Caki2 (cell line): ENCODE results near the gene ANP32A. TPM values are rescaled to one million over a fixed set of nuclear protein-coding genes. Genes with fewer than 3 reads are reported as not detected.
"Not testable (repeated sequence)": the region's sequence is repeated elsewhere in the genome, so short reads cannot be mapped to it uniquely, and the experiment has no call there.

ENCODE experiments used
- DNase-seq: peaks from one replicate; pipeline ENCODE4 v3.0.0-alpha.2; 2015; ENCODE audit warnings: low read depth
- in situ Hi-C: cut with HindIII; loops from 2 replicates; pipeline ENCODE4 v1.10.0; 2016; ENCODE audit warnings: low sequenced_read_pairs, low pct_unique_long_range_greater_than_20kb, mixed read lengths
- total RNA-seq: library from RNA; depleted of rRNA; stranded (reverse); fragments of >200 nt; shearing (Covaris generic); gene quantifications from 2 replicates; pipeline ENCODE4 v1.2.3, GENCODE V29; 2014; ENCODE audit warnings: low replicate concordance; rRNA removed

ANP32A gene
- total RNA-seq = 27.1 and 53.8 TPM in 2 replicates

GRCh38 chr15:68820295-68821189 is at the start of gene ANP32A:
ANP32A (minus strand) TSS chr15:68820895; CDS start chr15:68820751, 144 bp downstream.
- in situ Hi-C loops = no loop called here
- peak; percentile 96 for DNase-seq

GRCh38 chr15:68868296-68868695 is 47.6 kb upstream of the ANP32A start:
- DNase-seq = no peak
- in situ Hi-C loops = no loop called here

DNA sequence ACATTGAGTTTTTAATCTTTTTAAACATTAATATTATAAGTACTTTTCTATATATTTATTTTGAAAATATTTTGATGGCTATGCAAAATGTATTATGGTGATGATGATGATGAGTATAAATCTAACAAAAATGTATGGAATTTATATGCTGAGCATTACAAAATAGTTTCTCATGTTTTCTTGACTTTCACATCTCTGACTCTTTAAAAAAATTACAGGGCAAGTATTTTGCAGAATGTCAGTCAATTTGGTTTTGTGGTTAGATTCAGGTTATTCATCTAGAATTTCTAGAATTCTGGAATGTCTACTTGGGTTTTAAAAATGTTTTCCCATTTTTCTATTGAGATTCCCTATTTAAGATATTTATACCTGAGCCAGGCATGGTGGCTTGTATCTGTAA is 41.7 kb upstream of the ANP32A start:
- DNase-seq = no peak
- in situ Hi-C loops = no loop called here

DNA sequence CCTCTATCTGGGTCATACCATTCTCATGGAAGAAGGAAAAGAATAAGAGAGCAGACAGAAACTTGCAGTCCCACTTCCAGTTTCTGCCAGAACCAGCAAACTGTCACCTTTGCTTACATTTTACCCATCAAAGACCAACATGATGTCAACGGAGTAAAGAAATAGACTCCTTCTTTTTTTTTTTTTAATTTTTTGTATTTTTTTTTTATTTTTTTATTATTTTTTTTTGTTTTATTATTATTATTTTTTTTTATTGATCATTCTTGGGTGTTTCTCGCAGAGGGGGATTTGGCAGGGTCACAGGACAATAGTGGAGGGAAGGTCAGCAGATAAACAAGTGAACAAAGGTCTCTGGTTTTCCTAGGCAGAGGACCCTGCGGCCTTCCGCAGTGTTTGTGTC is 38.0 kb upstream of the ANP32A start:
- DNase-seq, in situ Hi-C loops: not testable (repeated sequence)

DNA sequence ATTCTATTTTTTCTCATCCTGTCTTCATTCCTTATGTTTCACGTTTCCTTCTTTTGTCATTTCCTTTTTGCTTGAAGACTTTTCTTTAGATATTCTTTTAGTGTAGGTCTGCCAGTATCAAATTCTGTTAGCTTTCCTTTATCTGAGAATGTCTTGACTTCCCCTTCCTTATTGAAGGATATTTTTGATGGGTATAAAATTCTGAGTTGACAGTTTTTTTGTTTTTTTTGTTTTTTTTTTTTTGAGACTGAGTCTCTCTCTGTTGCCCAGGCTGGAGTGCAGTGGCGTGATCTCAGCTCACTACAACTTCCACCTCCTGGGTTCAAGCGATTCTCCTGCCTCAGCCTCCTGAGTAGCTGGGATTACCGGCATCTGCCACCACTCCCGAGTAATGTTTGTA is 36.7 kb upstream of the ANP32A start:
- DNase-seq, in situ Hi-C loops: not testable (repeated sequence)

GRCh38 chr15:68852461-68852860 is 31.8 kb upstream of the ANP32A start:
- no peak for DNase-seq
- in situ Hi-C loops = no loop called here

DNA sequence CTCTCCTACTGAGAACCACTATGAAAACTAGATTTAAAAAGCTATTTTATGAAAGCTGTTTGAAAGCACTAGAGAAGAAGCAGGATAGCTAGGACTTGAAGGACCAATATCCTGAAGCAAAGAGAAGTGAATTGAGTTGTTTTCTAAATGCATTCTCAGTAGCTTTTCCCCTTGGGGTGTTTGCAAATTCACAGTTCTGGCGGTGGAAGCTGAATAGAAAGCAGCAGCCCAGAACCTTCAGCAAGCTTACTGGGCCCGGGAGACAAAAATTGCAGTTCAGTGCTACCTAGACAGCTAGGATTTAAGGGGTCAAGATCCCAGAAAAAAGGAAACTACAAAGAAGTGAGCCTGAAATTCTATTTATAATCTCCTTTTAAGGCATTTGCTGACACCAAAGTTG is 31.3 kb upstream of the ANP32A start:
- DNase-seq = no peak
- in situ Hi-C loops = no loop called here

DNA sequence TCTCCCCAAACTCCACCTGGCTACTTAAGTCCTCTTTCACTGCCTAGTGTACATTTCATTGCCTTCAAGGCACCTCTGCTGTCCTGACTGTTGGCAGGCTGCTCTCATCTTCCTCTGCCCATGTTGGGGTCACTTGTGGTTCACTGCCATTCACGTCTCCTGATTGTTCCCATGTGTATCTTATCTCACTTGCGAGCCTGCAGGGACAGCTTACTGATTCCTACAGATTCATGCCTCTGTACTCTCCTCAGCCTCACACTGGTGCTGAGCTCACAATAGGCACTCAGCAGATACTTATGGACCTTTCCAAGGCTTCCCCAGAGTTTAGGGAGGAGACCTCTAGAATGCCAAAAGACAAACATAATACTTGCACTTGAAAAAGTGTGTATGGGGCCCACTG is 28.8 kb upstream of the ANP32A start:
- in situ Hi-C loops = no loop called here
- no peak for DNase-seq

DNA sequence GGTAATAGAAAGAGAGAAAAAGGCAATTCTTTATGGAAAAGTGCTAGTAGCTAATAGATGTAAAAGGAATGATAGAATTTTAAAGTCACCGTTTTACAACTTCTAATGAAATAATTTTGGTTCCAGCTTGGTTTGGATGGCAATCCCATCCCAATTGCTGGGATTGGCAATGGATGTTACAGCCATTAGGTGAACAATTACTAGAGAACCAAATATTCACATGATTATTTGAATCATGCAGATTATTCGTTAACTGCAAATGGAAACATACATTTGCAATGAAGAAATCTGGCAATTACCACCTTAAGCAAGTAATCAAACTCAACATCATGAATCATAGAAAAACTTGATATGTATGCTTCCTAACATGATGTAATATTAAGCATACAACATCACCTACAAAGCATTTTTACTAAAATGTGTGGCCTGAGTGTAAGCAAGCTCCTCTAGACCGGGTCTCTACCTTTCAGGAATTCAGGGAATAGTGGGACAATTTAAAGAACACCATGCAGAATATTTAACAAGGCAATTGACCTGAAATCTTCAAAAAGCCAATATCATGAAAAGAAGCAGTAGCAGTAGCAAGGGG is 26.2 kb upstream of the ANP32A start:
- in situ Hi-C loops = no loop called here

DNA sequence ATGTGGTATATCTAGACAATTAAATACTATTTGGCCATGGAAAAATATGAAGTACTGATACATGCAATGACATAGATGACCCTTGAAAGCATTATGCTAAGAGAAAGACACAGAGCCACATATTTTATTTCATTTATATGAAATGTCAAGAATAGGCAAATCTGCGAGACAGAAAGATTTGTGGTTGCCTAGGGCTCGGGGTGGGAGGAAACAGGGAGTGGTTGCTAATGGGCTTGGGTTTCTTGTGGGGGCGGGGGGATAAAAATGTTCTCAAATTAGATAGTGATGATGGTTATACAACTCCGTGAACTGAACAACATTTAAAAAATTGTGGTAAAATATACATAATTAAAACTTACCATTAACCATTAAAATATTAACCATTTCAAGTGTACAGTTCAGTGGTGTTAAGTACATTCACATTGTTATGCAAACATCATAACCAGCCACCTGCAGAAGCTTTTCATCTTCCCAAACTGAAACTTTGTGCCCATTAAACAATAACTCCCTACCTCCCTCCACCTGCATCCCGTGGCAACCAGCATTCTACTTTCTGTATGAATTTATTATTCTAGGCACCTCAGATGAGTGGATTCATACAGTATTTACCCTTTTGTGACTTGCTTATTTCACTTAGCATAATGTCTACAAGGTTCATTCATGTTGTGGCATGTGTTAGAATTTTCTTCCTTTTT is 24.3 kb upstream of the ANP32A start:
- DNase-seq = no peak
- in situ Hi-C loops = no loop called here

More for the DNA sequence above, 26.2 kb upstream of the ANP32A start:
- DNase-seq = no peak

DNA sequence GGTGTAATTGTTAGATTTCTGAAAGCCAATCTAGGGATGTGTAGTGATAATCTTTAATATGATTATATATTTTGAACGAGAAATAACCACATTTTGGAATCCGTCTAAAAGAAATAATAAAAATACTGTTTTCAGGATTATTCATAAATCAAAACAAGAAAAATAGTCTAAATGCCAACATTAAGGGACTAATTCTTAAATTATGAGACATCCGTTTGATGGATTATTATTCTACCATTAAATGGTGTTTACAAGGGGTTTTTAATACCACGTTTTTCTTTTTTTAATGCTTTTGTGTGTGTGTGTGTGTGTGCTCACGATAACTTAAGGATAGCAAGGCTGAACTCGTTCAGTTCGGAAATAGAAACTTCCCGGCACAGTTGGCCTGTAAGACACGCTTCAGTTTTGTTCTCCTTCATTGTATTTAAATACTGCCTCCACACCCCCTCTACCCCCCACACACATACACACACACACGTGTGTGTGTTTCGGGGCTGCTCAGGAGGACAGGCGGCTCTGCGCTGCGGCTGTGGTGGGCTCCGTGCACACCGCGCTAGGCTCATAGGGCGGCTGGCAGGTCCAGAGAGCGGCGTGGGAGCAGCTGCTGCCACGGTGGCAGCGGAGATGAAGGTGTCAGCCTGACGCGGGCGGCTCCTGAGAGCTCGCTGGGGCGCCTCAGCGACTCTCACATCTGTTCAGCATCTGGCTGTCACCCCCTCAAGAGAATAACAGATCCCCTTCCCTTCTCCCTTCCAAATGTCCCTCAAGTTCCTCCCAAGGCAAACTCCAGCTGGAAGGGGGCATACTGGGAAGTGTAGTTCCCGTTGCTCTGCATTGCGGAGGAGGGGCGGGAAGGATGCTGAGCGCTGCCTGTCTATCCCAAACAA is 23.0 kb upstream of the ANP32A start:
- no peak for DNase-seq
- in situ Hi-C loops = no loop called here

DNA sequence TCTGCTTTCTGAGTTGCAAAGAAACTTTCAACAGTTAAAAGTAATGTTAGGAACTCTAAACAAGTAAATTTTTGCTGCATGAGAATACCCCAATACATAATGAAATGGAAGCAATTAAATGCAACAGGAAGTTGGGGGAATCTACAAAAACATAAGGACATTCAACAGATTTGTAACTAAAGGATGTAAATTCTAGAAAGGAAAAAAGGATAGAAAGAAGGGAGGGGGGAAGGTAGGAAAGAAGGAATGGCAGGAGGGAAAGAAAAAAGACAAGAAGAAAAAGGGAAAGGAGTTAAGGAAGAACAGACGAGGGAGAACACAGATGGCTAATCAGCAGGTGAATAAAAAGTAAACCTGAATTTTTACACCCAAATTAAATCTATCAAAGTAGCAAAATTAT is 22.3 kb upstream of the ANP32A start:
- DNase-seq = no peak
- in situ Hi-C loops = no loop called here

DNA sequence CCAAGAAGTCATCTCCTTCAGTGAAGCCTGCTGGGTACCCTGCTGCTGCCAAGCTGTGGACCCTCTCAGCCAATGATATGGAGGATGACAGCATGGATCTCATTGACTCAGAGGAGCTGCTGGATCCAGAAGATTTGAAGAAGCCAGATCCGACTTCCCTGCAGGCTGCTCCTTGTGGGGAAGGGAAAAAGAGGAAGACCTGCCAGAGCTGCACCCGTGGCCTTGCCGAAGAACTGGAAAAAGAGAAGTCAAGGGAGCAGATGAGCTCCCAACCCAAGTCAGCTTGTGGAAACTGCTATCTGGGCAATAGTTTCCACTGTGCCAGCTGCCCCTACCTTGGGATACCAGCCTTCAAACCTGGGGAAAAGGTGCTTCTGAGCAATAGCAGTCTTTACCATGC is 13.7 kb upstream of the ANP32A start:
- DNase-seq = no peak
- in situ Hi-C loops = no loop called here

GRCh38 chr15:68833700-68834331 is 13.1 kb upstream of the ANP32A start:
- in situ Hi-C loops = no loop called here

GRCh38 chr15:68830141-68830785 is 9.6 kb upstream of the ANP32A start:
- DNase-seq = no peak
- in situ Hi-C loops = no loop called here

More at GRCh38 chr15:68833700-68834331, 13.1 kb upstream of the ANP32A start:
- DNase-seq = no peak

GRCh38 chr15:68829068-68829467 is 8.4 kb upstream of the ANP32A start:
- in situ Hi-C loops = no loop called here
- no peak for DNase-seq

DNA sequence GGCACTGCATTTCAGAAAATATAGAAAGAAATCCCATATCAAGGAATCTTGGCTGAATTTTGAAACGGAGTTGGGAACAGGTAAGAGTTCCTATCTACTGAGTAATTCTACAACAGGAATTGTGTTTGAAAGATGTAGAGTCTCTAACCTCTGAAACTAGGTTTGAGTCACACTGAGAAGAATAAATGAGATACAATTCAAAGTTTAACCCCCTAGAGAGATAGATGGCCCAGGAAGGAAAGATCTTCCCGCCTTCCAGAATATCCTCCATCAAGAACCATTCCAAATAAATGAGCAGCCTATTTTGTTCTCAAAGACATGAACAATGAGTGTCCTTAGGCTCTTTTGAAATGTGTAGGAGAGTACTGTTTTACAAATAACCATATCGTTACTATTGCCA is 2.9 kb upstream of the ANP32A start:
- DNase-seq = no peak
- in situ Hi-C loops = no loop called here
